HG03097 (cell line): ENCODE results near the gene GRK5.
"Not testable (repeated sequence)": the region's sequence is repeated elsewhere in the genome, so short reads cannot be mapped to it uniquely, and the experiment has no call there.

Source experiments
- ATAC-seq: cut with Tn5 transposase; IDR thresholded peaks from one replicate; pipeline ENCODE4 v1.9.1; 2021; ENCODE audit not compliant: unreplicated experiment, low FRiP score

The GRK5 gene

GRCh38 chr10:119247550-119247894 is 40.2 kb downstream of the GRK5 start:
- no peak for ATAC-seq

GRCh38 chr10:119248184-119248583 is 40.8 kb downstream of the GRK5 start:
- no peak for ATAC-seq

- no peak for ATAC-seq
Measured at GRCh38 chr10:119248681-119249080, 41.3 kb downstream of the GRK5 start.

GRCh38 chr10:119250641-119251314 is 43.4 kb downstream of the GRK5 start:
- ATAC-seq, result no peak

- ATAC-seq, result no peak
Measured at GRCh38 chr10:119251315-119251708, 43.9 kb downstream of the GRK5 start.

GRCh38 chr10:119252051-119252465 is 44.7 kb downstream of the GRK5 start:
- no peak for ATAC-seq

GRCh38 chr10:119252470-119253151 is 45.2 kb downstream of the GRK5 start:
- no peak for ATAC-seq

- ATAC-seq, result no peak
Measured at GRCh38 chr10:119253433-119254174, 46.2 kb downstream of the GRK5 start.

- ATAC-seq, result no peak
Measured at GRCh38 chr10:119254335-119254734, 47.0 kb downstream of the GRK5 start.

- no peak for ATAC-seq
Measured at GRCh38 chr10:119256030-119256429, 48.7 kb downstream of the GRK5 start.

- no peak for ATAC-seq
Measured at GRCh38 chr10:119256897-119257296, 49.5 kb downstream of the GRK5 start.

- ATAC-seq, result no peak
Measured at GRCh38 chr10:119257899-119258419, 50.6 kb downstream of the GRK5 start.

GRCh38 chr10:119259345-119259744 is 52.0 kb downstream of the GRK5 start:
- no peak for ATAC-seq

GRCh38 chr10:119261016-119261415 is 53.6 kb downstream of the GRK5 start:
- not testable (repeated sequence) for ATAC-seq

- no peak for ATAC-seq
Measured at GRCh38 chr10:119263951-119264617, 56.7 kb downstream of the GRK5 start.

GRCh38 chr10:119265691-119266090 is 58.3 kb downstream of the GRK5 start:
- no peak for ATAC-seq

GRCh38 chr10:119267384-119267783 is 60.0 kb downstream of the GRK5 start:
- no peak for ATAC-seq

- no peak for ATAC-seq
Measured at GRCh38 chr10:119268428-119268827, 61.1 kb downstream of the GRK5 start.

- peak; percentile 78 for ATAC-seq
Measured at GRCh38 chr10:119268871-119269506, 61.6 kb downstream of the GRK5 start.

GRCh38 chr10:119269737-119270136 is 62.4 kb downstream of the GRK5 start:
- no peak for ATAC-seq
